HG02840 (cell line): ENCODE measurements around the gene SPOCK1.

ENCODE experiments used
- ATAC-seq: cut with Tn5 transposase; IDR thresholded peaks from one replicate; pipeline ENCODE4 v1.9.1; 2021; ENCODE audit warnings: mild to moderate bottlenecking, moderate library complexity, moderate number of reproducible peaks; ENCODE audit not compliant: unreplicated experiment, low FRiP score

The SPOCK1 gene

GRCh38 chr5:137340881-137341280, 158.2 kb downstream of the SPOCK1 start:
- no peak for ATAC-seq

- ATAC-seq, result no peak
Measured at GRCh38 chr5:137336565-137337120, 162.5 kb downstream of the SPOCK1 start.

- no peak for ATAC-seq
Measured at GRCh38 chr5:137336161-137336560, 163.0 kb downstream of the SPOCK1 start.

- no peak for ATAC-seq
Measured at GRCh38 chr5:137335493-137335892, 163.6 kb downstream of the SPOCK1 start.

- ATAC-seq, result no peak
Measured at GRCh38 chr5:137333928-137334327, 165.2 kb downstream of the SPOCK1 start.

DNA sequence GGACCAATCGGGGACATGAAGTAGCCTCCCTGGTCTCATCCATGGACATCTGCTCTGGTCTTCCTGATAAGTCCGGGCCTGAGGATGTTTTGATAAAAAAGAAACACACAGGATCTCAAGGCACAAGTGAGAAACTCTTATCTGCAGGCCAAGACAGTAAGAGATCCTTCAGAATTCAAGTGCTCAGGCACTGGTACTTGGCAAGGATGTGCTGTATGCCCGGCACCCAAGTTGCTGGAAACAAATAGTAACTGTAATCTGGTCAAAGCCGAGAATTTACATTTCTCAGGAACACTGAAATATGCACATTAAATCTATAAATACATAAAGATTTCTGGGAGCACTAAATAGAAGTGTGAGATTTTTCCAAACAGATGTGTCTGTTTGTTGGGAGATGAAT, 165.7 kb downstream of the SPOCK1 start:
- no peak for ATAC-seq

DNA sequence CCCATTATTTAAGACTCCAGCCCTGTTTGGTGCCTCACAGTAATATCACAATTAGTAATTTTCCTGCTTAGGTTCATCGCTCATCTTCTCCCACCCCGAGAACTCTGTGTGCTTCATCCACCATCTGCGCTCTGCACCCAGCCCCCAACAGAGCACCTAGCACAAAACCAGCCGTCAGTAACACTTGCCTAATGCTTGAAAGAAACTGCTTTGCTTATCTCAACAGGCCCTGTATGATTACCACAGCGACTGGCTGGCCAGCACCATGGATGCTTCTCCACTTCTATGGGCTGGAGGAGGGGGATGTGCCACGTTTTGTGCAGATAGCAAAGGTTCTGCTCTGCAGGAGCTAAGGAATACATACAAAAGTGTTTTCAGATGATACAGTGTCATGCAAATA, 166.8 kb downstream of the SPOCK1 start:
- no peak for ATAC-seq

DNA sequence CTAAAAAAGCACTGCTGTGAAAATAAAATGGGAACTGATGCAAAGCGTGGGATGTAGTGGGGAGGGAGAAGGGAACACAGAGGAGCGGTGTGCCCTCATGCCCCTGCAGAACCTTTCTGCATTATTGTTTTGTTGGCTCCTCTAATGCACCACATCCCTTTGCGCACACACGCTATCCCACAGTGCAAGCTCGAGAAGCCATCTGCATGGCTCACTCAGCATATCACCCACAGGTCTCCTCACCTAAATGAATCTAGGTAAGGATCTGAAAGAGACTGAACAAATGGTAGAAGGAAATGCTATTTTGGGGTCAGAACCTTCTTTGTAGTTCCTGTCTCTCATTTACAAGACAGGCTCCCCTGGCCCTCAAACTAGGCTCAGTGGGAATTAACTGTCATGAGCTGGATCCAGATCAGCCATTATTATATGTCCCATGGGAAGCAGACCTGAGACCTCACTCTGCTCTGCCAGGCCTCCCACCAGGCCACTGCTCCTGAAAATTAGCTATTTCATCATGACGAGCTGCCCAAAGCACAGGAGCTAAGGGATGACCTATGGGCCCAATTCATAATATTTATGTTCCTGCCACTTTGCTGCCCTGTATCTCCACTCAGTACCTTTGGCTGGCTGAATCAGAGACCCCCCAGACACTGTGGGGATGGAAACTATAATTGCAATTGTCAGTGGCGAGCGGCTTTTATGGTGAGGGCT, 169.4 kb downstream of the SPOCK1 start:
- ATAC-seq, result no peak

GRCh38 chr5:137328991-137329390, 170.1 kb downstream of the SPOCK1 start:
- no peak for ATAC-seq

- ATAC-seq, result no peak
Measured at GRCh38 chr5:137328463-137328862, 170.7 kb downstream of the SPOCK1 start.

- ATAC-seq, result no peak
Measured at GRCh38 chr5:137325721-137326120, 173.4 kb downstream of the SPOCK1 start.

GRCh38 chr5:137320056-137321045, 178.8 kb downstream of the SPOCK1 start:
- no peak for ATAC-seq

- ATAC-seq, result no peak
Measured at GRCh38 chr5:137318027-137318426, 181.1 kb downstream of the SPOCK1 start.

GRCh38 chr5:137316346-137316736, 182.8 kb downstream of the SPOCK1 start:
- ATAC-seq, result no peak

- no peak for ATAC-seq
Measured at GRCh38 chr5:137315534-137316345, 183.4 kb downstream of the SPOCK1 start.

DNA sequence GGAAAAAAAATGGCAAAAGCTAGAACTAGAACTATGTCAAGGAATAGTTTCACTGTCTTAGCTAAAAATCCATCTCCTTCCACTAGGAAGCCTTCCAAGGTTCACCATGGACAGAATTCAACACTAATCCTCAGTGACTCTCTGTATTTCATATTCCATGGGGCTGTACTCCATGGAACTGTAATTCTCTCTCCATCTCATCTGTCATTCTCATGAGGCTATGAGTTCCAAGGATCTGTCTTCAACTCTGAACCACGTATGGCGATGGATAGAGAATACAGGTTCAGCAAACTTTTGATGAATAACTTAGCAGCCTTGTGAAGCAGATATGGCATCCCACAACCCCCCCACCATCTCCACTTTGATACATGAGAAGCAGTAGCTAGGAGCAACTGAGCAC, 184.0 kb downstream of the SPOCK1 start:
- no peak for ATAC-seq

- ATAC-seq, result no peak
Measured at GRCh38 chr5:137313526-137314175, 185.5 kb downstream of the SPOCK1 start.

DNA sequence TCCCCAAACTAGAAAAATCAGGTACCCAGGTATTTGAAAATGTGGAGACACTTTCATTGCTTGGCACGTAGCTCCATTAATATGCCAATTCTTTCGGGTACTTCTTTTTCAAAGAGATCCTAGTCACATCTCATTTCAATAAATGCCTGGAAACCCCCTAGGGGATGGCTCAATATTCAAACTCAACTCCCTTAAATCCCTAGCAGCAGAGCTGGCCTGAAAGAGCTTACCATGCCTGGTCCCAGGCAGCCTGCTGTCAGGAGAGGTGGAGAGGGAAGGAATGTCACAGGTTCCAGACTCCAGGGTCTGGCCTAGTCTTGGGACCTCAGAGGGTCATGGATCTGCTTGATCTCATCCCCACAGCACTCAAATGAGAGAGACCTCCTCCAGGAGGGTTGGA, 187.1 kb downstream of the SPOCK1 start:
- ATAC-seq, result no peak

DNA sequence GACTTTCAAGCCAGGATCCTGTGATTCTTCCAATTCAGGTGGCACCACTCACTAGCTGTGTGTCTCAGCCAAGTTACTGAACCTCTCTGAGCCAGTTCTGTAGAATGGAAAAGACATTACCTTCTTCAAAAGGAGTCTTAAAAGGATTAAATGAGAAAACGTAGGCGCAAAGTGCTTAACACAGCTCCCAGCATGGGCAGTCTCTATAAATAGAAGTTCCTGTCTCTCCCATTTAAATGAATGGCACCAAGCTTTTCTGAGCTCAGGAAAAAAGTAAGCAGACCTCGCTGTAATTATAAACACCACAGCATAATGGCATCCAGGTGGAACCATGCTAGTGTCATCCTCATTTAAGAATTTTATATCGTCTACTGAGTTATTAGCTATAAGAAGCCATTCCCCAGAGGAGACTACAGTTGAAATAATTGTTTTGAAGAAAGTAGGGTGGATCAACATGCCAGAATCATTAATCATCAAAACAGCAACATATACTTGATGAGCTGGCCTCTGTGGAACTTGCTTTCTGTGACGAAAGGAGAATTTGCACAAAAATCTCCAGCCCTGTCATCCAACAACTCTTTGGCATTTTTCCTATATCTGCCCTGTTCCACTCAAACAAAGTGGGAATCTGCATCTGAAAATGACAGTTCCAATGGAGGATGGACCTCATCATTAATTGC, 188.9 kb downstream of the SPOCK1 start:
- ATAC-seq, result no peak
